NCI-H1436 treated with DMSO at 0.1 percent for 48 hours (cell line): ENCODE data around the gene GRM7.

Source experiments
- DNase-seq: peaks from one replicate; lab custom pipeline; 2025; lab: John Stamatoyannopoulos, UW

Gene GRM7

DNA sequence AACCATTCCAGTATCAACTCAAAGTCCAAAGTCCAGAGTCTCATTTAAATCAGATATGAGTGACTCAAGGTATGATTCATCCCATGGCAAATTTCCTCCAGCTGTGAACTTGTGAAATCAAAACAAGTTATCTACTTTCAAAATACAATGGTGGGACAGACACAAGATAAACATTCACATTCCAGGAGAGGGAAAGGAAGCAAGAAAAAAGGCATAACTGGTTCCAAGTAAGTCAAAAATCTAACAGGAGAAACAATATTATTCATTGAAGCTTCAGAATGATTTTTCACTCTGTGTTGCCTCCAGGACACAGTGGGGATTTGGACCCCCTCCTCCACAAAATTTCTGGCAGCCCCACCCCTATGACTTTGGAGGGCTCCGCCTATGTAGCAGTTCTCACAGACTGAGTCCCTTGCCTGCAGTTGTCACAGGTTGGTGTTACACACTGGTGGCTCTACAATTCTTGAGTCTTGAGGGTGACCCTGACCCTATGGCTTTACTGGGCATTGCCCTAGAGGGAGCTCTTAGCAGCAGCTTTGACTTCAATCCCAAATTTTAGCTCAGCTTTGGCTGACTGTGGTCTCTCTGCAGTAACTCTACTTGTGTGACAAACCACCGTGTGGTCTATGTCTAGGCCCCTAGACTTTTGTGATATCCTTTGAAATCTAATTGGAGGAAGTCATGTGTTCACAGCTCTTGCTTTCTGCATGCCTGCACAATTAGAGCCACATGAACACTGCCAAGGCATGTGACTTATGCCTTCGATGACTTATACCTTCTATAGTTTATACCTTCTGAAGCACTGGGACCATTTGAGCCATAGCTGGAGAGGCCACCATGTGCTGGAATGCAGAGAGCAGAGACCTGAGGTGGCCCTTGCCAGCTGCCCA lies 644.2 kb downstream of the GRM7 start:
- no peak for DNase-seq

DNA sequence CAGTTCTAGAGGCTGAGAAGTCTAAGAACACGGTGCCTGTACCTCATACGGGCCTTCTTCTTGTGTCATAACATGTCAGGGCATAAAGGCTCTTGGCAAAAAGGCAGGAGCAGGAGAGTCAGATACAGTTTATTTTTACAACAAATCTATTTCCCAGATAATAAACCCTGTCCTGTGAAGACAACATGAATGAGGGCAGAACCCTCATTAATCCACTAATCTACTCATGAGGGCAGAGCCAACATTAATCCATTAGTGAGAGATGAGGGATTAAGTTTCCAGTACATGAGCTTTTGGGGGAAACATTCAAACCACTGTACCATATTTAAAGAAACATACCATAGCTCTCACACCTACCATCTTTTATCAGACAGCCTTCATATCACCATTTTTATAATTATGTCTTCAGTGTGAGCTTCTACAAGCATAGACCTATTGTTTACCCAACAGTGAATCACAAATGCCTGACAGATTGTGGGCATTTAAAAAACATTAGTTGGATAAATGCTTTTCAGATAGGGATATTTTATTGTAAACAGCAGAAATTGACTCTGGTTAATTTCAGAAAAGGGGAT lies 645.8 kb downstream of the GRM7 start:
- no peak for DNase-seq

DNA sequence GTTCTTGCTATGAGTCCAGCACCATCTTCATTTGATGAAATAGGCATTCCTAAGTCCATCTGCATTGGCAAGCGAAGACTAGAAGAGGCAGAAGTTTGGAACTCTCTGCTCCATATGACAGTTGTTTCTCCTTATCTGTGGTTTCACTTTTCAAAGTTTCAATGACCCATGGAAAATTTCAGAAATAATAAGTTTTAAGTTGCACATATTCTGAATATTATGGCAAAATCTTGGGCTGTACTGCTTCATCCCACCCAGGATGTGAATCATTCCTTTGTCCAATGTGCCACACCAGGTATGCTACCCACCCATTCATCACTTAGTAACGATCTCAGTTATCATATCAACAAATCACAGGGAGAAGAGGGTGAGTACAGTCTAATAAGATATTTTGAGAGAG lies 647.9 kb downstream of the GRM7 start:
- no peak for DNase-seq

DNA sequence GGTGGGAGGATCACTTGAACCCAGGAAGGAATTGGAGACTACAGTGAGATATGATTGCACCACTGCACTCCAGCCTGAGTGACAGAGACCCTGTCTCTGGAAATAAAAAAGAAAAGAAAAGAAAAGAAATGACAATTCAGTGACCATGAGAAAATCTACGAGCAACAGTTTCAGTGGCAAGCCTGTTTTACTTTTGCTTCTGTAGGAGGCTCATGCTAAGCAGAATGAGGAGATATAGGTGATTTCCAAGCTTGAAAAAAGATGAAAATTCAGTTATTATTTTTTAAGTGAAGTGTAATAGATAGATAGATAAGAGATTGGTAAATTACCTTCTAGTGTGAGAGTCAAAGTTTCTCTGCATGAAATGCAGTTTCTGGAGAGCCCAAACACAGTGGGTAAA lies 651.1 kb downstream of the GRM7 start:
- DNase-seq = no peak

DNA sequence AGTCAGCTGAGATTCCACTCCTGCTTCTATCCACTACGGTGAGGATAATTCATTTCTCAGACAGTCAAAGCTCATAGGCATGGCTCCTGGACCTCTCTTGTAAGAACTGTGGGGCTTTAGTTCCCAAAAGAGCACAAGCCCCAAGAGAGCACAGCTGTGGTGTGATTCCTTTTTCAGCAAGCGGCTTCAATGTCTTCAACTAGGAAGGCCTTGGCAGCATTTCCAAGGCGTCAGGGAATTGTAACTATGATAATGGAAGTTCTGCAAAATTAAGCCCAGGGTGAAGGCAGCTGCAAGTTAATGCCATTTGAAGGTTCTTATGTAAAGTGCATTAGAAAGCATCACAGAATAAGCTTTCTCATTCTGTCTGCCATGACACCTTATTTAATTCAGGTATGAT lies 657.1 kb downstream of the GRM7 start:
- DNase-seq = no peak

DNA sequence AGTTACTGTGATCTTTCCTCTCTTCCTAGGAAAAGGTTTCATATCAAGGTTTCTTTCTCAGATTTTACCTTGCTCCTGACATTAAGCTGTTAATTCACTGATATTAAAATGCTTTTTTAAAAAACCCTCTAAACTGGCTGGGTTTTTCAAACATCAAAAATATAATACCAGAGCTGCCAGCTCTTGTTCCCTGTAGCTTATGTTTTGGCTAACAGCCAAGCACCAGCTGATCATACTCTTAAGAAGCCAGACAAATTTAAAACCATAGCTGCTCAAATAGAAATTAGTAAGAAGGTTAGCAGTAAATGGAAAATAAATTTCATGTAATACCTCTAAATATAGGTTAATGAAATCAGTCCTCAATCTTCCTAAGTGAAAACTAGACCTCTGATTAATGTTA lies 657.5 kb downstream of the GRM7 start:
- DNase-seq = no peak

DNA sequence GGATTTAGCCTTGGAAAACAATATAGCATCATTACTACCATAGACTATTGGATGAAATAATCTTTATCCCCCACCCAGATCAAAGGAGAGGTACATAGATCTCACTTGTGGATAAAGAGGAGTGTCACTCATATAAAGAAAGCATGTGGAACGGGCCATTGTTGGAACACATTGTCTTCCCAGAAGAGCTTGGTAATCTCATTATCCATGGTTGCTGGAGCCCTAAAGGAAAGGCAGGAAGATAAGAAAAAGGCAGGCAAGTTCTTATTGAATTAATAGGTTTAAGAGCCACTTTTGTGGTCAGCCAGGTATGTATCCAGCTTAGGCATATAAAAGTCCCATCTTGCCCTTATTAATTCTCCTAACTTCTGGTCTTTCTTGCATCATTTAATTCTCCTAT lies 659.1 kb downstream of the GRM7 start:
- no peak for DNase-seq

GRCh38 chr3:7520593-7520992 lies 659.7 kb downstream of the GRM7 start:
- no peak for DNase-seq

DNA sequence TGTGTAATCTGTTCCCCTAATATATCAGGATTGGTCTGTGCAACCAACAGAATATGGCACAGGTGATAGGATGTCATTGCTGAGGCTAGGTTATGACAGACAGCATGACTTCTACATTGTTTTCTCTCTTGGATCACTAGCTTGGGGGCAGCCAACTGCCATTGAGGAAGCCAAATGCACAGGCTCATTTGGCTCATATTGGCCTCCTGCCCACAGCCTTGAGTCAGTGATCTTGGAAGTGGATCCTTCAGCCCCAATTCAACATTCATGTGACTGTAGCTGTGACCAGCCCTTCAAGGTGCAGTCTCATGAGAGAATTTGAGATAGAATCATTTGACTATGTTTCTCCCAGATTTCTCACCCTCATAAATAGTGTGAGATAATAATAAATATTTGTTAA lies 675.6 kb downstream of the GRM7 start:
- no peak for DNase-seq

DNA sequence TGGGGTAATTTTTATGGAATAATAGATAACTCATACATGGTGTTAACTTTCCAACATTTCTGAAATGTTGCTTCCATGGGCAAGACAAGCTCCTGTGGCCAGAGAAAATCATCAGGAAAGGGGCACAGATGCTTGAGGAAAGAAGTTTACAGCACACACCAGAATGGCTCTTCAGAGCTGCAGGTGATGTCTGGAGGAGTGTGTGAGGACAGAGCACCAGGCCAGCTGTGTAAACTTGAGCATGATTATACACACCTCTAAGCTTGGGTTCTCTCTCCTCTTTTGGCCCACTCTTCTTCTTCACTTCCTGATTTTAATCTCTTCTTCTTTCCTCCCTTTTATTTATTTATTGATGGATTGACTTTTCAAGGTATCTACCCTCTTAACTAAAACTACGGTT lies 676.0 kb downstream of the GRM7 start:
- no peak for DNase-seq

DNA sequence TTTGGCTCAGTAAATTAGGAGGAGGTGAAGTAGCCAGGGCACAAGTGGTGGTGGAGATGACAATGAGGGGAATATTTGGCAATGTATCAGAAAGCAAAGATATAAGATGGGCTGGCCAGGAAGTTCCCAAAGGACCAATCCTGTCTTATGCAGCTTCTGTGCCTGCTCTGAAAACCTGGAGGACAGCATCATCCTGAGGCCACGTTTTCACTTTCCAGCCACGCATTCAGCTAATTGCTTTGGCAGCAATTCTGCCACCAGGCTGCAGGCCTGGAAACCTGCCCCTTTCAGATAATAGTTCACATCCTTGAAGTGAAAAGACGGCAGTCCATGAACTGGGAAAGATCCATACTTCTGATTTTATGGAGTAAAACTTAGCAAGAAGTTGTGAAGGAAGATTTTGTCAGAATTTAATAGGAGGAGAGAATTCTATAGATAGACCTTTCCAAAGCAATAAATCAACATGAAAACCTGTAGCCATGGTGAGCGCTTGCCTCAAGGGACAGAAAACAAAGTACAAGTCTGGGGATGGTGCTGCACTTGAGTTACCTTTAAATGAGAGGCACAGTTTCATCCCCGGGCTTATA lies 682.5 kb downstream of the GRM7 start:
- no peak for DNase-seq

DNA sequence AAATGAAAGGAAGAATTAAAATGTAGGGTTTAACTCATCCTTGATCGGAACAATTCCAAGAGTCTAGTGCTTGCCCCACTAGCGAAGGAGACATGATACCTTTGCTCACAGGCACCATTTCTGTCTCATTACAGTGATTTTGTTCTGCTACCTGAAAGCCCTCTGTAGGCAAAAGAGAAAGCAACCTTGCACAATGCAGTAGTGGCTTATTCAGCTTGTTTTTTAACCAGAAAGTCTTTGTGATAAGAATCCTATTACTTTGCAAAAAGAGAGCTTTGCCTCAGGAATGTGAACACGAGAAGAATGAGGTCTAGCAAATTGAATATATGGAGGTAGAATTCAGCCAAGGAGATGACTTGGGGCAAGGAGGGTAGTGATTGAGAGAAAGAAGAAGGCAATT lies 684.4 kb downstream of the GRM7 start:
- no peak for DNase-seq

DNA sequence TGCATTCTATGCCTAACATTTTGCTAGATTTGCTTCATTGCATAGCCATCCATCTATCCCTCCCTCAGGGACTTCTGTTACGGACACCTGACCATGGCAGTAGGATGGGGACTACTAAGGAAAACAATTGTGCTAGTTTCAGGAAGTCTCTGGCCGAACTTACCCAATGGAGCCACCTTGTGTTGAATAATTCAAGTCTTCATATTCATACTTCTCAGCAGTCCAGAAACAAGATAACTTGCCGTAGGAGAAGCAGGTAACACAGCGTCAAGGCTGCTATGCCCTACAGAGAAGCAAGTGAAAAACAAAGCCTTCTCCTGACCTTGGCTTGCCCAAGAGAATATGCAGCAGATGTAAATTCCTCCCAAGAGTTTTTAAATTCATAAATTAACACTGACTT lies 685.3 kb downstream of the GRM7 start:
- DNase-seq = no peak

GRCh38 chr3:7547826-7548225 lies 686.9 kb downstream of the GRM7 start:
- no peak for DNase-seq

DNA sequence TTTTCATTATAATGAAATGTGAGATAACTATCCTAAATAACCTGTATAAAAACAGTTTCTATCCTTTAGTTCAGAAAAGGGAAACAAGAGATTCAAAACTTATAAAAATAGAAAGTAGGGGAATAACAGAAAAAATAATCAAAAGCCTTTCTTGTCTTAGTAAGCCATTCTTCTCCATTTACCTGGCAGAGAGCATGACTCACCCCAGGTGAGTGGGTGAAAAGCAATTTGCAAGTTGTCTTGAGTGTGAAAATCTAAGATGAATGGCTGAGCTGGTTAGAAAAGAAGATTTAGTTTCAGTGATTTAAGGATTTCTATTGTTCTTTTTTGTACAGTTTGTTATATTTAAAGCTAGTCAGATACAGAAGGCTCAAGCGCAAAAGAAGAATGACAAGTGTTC lies 702.0 kb downstream of the GRM7 start:
- no peak for DNase-seq

- DNase-seq = no peak
Observed at GRCh38 chr3:7565574-7565973, 704.7 kb downstream of the GRM7 start.

DNA sequence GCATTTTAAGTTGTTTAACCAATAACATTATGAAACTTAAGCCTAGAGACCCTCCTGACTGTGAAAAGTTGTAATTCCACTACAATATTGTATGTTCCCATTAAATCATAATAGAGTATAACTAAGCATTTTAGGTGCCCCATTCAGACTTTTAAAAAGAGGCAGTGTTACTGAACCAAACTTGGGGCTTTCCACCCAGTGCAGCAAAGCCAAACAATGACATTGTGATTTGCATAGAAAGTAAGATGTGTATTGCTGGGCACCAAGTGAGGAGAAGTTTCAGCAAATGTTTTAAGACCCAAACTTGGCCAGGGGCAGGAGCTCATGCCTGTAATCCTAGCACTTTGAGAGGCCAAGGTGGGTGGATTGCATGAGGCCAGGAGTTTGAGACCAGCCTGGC lies 706.2 kb downstream of the GRM7 start:
- no peak for DNase-seq

DNA sequence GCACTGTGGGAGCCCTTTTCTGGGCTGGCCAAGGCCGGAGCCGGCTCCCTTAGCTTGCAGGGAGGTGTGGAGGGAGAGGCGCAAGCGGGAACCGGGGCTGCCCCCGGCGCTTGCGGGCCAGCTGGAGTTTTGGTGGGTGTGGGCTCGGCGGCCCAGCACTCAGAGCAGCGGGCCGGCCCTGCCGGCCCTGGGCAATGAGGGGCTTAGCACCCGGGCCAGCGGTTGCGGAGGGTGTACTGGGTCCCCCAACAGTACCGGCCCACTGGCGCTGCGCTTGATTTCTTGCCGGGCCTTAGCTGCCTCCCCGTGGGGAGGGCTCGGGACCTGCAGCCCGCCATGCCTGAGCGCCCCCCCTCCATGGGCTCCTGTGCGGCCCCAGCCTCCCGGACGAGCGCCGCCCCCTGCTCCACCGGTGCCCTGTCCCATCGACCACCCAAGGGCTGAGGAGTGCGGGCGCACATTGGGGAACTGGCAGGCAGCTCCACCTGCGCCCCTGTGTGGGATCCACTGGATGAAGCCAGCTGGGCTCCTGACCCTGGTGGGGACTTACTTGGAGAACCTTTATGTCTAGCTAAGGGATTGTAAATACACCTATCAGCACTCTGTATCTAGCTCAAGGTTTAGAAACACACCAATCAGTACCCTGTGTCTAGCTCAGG lies 707.7 kb downstream of the GRM7 start:
- no peak for DNase-seq

- no peak for DNase-seq
Observed at GRCh38 chr3:7573330-7573729, 712.4 kb downstream of the GRM7 start.

DNA sequence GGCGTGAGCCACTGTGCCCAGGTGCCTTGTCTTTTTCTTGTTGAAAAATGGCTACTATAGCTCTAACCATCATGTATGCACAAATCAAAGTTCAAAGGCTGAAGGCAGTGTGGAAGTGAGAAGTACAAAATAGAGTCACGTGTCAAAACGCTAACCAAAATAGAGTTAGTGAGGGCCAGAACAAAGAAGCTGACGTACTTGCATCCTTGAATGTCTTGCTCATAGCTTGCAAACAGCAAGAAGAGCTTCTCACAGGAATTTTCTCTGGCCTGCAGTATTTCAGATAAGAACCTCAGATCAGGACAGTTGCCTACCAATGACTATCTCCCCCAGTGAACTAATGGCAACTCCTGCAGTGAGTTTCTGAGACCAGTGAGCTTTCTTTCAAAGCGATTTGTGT lies 713.5 kb downstream of the GRM7 start:
- no peak for DNase-seq

DNA sequence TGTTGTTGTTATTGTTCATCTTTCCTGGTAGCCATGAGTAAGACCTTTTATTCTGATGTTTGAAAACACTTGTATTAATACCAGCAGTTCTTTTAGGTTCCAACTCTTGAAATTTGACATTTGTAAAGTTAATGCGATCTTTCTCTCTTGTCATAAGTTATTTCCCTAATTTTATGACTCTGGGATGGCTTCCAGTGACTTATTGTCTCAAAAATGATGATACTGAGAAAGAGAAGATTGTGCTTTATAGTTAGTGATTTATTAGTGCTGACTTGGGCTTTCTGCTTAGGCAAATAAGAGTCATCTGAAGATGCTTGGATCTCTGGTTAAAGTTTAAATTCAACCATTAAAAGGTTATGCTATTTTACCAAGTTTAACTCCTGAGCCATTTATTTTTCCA lies 715.2 kb downstream of the GRM7 start:
- DNase-seq = no peak

DNA sequence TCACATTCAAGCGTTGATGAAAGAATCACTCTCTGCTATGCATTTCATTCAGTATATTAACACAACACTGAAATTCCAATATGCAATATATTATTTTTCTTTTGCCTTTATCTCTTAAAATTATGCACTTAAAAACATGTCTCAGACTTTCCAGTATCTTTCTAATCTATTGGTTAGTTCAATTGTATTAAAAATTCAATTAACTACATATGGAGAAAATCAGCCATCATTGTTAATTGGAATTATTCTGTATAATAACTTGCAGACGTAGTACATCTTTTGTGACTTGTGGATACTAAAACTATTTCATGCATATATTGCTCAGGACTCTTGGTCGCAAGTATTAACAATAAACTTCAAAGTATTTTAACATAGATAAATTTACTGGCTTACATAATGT lies 715.6 kb downstream of the GRM7 start:
- no peak for DNase-seq

DNA sequence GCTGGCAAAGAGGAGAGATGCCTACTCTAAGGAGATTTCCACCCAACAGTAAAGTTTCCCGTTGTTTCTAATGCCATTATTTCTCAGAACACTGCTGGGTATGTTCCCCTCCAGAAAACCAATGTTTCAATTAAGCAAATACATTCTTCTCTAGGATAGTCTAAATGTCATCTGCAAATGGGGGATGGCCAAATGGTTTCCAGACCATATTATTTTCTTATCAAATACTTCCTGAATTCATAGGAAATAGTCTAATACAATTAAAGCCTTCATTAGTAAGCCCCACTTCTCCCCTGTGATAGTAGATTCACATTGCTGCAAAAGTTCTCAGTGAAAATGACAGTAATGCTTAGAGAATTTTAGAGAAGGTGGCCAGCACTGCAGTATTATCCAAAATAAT lies 716.6 kb downstream of the GRM7 start:
- no peak for DNase-seq
